Kidney (tissue), 14 donors: Measurements from ENCODE around the gene FAM184B. TPM values are rescaled to one million over a fixed set of nuclear protein-coding genes. Genes with fewer than 3 reads are reported as not detected.

Experiments
- DNase-seq, 5 donors: peaks; one replicate each; pipeline ENCODE4 v3.0.0-alpha.2; 2013 to 2020
- FAIRE-seq: peaks from 2 replicates; lab custom pipeline; 2012; peaks lifted over from hg19 to GRCh38; lab: Jason Lieb, UNC
- H3K27ac ChIP-seq, 2 donors: one replicate each; pipeline ENCODE4 v1.7.0; 2013; ENCODE audit warnings: low read depth in 2 of 2, low read length in 2 of 2, inconsistent platforms in 1 of 2
- H3K27me3 ChIP-seq: one replicate; pipeline ENCODE4 v1.7.1; 2013; ENCODE audit warnings: low read length, inconsistent platforms; ENCODE audit not compliant: control insufficient read depth, insufficient read depth
- H3K36me3 ChIP-seq, 3 donors: one replicate each; pipeline versions ENCODE4 v1.7.0 to v1.7.1; 2013; ENCODE audit warnings: low read length in 3 of 3, control low read depth in 1 of 3, inconsistent platforms in 1 of 3; ENCODE audit not compliant: insufficient read depth in 3 of 3, control insufficient read depth in 2 of 3
- H3K4me1 ChIP-seq, 3 donors: one replicate each; pipeline versions ENCODE4 v1.7.0 to v1.7.1; 2013; ENCODE audit warnings: low read length in 3 of 3, inconsistent platforms in 1 of 3, low read depth in 1 of 3; ENCODE audit not compliant: control insufficient read depth in 2 of 3, insufficient read depth in 2 of 3
- H3K4me3 ChIP-seq, 3 donors: one replicate each; pipeline versions ENCODE4 v1.7.0 to v1.8.1; 2013; ENCODE audit warnings: low read length in 3 of 3, control low read depth in 1 of 3, inconsistent platforms in 1 of 3
- H3K9ac ChIP-seq, 3 donors: one replicate each; pipeline versions ENCODE4 v1.7.0 to v1.7.1; 2013; ENCODE audit warnings: low read length in 3 of 3, control low read depth in 1 of 3, inconsistent platforms in 1 of 3
- H3K9me3 ChIP-seq, 3 donors: one replicate each; pipeline versions ENCODE4 v1.7.0 to v1.7.1; 2013; ENCODE audit warnings: low read length in 3 of 3, control low read depth in 1 of 3, inconsistent platforms in 1 of 3; ENCODE audit not compliant: control insufficient read depth in 2 of 3, insufficient read depth in 1 of 3
- intact Hi-C: fragments of 100-400 bp; cut with DNase I; formaldehyde crosslinking; loops from one replicate; pipeline ENCODE4 v1.11.1; 2022
- polyA plus RNA-seq: library from polyadenylated mRNA; stranded (reverse); fragments of 350-450 nt; fragmentation: Illumina TruSeq; extraction: RNeasy Lipid Tissue Mini Kit (QIAGEN cat#74804); gene quantifications from one replicate; pipeline ENCODE4 v1.2.3, GENCODE V29; 2014; ENCODE audit warnings: low read depth, low replicate concordance; ENCODE audit not compliant: insufficient read depth
- total RNA-seq: library from RNA; stranded (reverse); fragmentation: NEBNext Ultra II Directional; extraction: Animal tissue kit (Norgen Biotek cat#: 25700); gene quantifications from one replicate; pipeline ENCODE4 v1.2.1, GENCODE V29; 2021
- TF ChIP-seq, protein P1 (sequence below): IDR thresholded peaks from 3 replicates; pipeline ENCODE4 v1.5.1; 2012; ENCODE audit warnings: mild to moderate bottlenecking, moderate library complexity, borderline replicate concordance; ENCODE audit not compliant: insufficient read depth; ENCODE audit errors: extremely low read depth
- donor health status: control.
- donor health status: control.
- donor health status: control.
- donor health status: control.
- donor health status: control.
- donor health status: DM: yes; HTN: yes; CAD: no.
- donor health status: Normal renal cell carcinoma (clear cell type).

The FAM184B gene
- total and polyA plus RNA-seq, 2 donors from 2014 or later = 0.09 to 0.39 TPM

DNA sequence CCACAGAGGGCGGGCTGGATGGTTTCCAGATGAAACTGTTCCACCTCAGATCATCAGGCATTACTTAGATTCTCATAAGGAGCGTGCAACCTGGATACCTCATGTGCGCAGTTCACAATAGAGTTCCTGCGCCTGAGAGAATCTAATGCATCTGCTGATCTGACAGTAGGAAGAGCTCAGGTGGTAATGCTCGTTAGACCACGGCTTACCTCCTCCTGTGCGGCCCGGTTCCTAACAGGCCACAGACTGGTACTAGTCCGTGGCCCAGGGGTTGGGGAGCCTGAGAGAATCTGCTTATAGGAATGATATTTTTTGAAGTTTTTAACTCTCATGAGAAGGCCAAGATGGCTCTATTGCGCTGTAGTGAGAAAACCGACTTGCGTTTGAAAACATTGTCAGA is 34.7 kb upstream of the FAM184B start:
- Histone ChIP-seq H3K9me3 (no peaks in the 10 kb centered on the region), H3K9ac (no peak overlapping the region), H3K27me3 (no peaks in the 10 kb centered on the region), H3K4me1 (no peaks in the 10 kb centered on the region), H3K36me3 (no peaks in the 10 kb centered on the region), H3K27ac (no peak overlapping the region), H3K4me3 (no peak overlapping the region)
- TF ChIP-seq, protein P1, sequence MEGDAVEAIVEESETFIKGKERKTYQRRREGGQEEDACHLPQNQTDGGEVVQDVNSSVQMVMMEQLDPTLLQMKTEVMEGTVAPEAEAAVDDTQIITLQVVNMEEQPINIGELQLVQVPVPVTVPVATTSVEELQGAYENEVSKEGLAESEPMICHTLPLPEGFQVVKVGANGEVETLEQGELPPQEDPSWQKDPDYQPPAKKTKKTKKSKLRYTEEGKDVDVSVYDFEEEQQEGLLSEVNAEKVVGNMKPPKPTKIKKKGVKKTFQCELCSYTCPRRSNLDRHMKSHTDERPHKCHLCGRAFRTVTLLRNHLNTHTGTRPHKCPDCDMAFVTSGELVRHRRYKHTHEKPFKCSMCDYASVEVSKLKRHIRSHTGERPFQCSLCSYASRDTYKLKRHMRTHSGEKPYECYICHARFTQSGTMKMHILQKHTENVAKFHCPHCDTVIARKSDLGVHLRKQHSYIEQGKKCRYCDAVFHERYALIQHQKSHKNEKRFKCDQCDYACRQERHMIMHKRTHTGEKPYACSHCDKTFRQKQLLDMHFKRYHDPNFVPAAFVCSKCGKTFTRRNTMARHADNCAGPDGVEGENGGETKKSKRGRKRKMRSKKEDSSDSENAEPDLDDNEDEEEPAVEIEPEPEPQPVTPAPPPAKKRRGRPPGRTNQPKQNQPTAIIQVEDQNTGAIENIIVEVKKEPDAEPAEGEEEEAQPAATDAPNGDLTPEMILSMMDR = no peak
- no peak for DNase-seq
- intact Hi-C loops = no loop called here
- FAIRE-seq = no peak

DNA sequence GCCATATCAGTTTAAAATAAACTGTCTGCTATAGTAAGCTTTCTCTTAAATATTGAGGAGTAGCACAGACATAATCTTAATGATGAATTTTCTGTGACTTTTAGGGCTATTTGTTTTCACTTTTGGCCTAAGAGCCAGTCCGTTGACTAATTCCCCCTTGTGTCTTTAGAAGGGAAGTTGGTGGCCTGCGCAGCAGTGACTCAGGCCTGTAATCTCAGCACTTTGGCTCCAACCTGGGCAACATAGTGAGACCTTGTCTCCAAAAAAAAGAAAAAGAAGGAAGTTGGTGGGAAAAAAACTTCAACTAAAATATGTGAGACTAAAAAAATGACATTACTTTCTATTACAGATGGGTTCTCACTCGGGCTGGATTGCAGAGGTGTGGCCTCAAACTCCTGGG is 32.7 kb upstream of the FAM184B start:
- FAIRE-seq (no peak), DNase-seq (no peak)
- H3K4me3 ChIP-seq = no peak overlapping the region
- intact Hi-C loops = no loop called here
- peaks cover 1 to 4% (median 2%) of the 10 kb centered on the region in 3 donors for H3K4me1 ChIP-seq
- H3K27me3 ChIP-seq = no peaks in the 10 kb centered on the region
- H3K9ac ChIP-seq = no peak overlapping the region
- H3K27ac ChIP-seq = no peak overlapping the region
- no peaks in the 10 kb centered on the region for H3K36me3 ChIP-seq
- TF ChIP-seq, protein P1 = no peak
- H3K9me3 ChIP-seq = no peaks in the 10 kb centered on the region

- Histone ChIP-seq H3K4me1 (peaks cover 3 to 11% (median 8%) of the 10 kb centered on the region in 3 donors), H3K27me3 (no peaks in the 10 kb centered on the region), H3K9me3 (no peaks in the 10 kb centered on the region), H3K4me3 (peak overlapping the region in 1 of 3 donors; percentile 5), H3K36me3 (no peaks in the 10 kb centered on the region), H3K27ac (no peak overlapping the region), H3K9ac (no peak overlapping the region)
- FAIRE-seq = no peak
- TF ChIP-seq, protein P1 = no peak
- no peak for DNase-seq
- intact Hi-C loops = no loop called here
These were observed 31.4 kb upstream of the FAM184B start for GRCh38 chr4:17812801-17813200.

- Histone ChIP-seq H3K9me3 (no peaks in the 10 kb centered on the region), H3K4me3 (peak overlapping the region in 1 of 3 donors; percentile 0), H3K27me3 (no peaks in the 10 kb centered on the region), H3K9ac (no peak overlapping the region), H3K36me3 (no peaks in the 10 kb centered on the region), H3K4me1 (peaks cover 3 to 15% (median 14%) of the 10 kb centered on the region in 3 donors), H3K27ac (no peak overlapping the region)
- no peak for FAIRE-seq
- intact Hi-C loops = no loop called here
- no peak for DNase-seq
- TF ChIP-seq, protein P1 = no peak
These were observed 30.7 kb upstream of the FAM184B start for GRCh38 chr4:17812125-17812524.
